ENCODE results near the gene ZC3H15. TPM values are rescaled to one million over a fixed set of nuclear protein-coding genes. Genes with fewer than 3 reads are reported as not detected.

The ZC3H15 gene
- total and polyA plus RNA-seq, 2 of the 8 experiments (the other 6 are each of a cell fraction or from before 2014, with no cell fraction given) = 32.0 to 80.8 TPM

DNA sequence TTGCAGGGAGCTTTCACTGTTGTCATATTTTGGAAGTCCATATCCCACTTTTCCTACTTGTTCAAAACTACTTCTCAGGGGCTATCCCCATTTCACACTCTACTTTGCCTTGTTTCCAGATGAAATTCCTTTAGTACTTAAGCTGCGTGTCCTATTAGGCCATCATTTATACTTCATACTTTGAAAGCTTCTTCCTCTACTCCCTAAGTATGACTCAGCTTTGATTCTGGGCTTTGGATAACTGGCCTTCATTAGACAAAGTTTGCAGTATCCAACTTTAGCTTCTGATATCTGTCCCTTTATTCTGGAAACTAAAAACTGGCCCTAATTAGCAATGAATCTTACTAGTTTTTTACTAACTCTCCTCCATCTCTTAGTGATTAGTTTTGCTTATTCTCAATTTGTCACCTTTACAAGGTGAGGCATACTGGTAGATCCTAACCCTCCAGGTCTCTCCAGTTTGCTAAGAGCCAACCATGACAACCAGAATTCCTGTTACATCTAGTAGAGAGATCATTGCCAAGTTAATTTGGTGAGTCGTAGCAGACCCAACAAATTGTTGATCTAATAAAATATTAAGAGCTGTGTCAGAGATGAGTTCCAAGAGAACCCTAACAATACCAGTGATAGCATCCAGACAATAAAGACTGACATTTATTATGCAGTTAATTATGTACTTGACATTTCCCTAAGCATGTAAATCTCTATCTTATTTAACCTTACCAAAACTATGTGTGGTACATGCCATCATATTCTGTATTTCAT is 72.6 kb downstream of the ZC3H15 start:
- POLR2A ChIA-PET (ENCODE audit: partially characterized antibody) = no interaction called here
- Histone ChIP-seq H4K8ac (ENCODE audit: extremely low read depth, insufficient read depth, low read length) (no peak overlapping the region), H3K56ac (replicated peaks; ENCODE audit: insufficient read length, low read depth, low read length) (no peak overlapping the region), H2BK15ac (ENCODE audit: low read length) (no peak overlapping the region), H2AFZ (ENCODE audit: low read length) (no peak overlapping the region), H3K18ac (ENCODE audit: extremely low read depth, low read length) (no peak overlapping the region), H3K4me1 (replicated peaks in 1 of 4; ENCODE audit: control insufficient read depth in 3 of 4, insufficient read depth in 4 of 4, low read length in 3 of 4) (no peaks in the 10 kb centered on the region), H3K27ac (ENCODE audit: low read depth, low read length) (no peak overlapping the region), H2BK12ac (ENCODE audit: low read depth, low read length) (no peak overlapping the region), H3K79me1 (ENCODE audit: low read depth, low read length) (no peaks in the 10 kb centered on the region), H4K20me1 (replicated peaks in 1 of 2; ENCODE audit: control insufficient read depth in 1 of 2, insufficient read depth in 2 of 2, low read length in 2 of 2) (no peaks in the 10 kb centered on the region), H3K36me3 (ENCODE audit: control insufficient read depth in 2 of 4, insufficient read depth in 4 of 4, low read length in 3 of 4) (no peaks in the 10 kb centered on the region; a peak in 1 of 8 replicates), H2BK120ac (replicated peaks; ENCODE audit: low read depth, low read length) (no peak overlapping the region), H4K5ac (ENCODE audit: insufficient read length, low read depth, low read length) (no peak overlapping the region), H4K91ac (replicated peaks; ENCODE audit: insufficient read length, low read length) (no peak overlapping the region), H3K9ac (replicated peaks in 1 of 4; ENCODE audit: extremely low read depth in 1 of 4, low read depth in 3 of 4, low read length in 3 of 4) (no peak overlapping the region), H2BK20ac (ENCODE audit: low read length) (no peak overlapping the region), H3K79me2 (ENCODE audit: control insufficient read depth in 1 of 2, insufficient read depth in 2 of 2, low read length in 2 of 2) (no peaks in the 10 kb centered on the region), H3K14ac (ENCODE audit: insufficient read length) (no peak overlapping the region), H3K23ac (ENCODE audit: insufficient read length) (no peak overlapping the region), H3K4me2 (ENCODE audit: insufficient read depth in 1 of 2, low read depth in 2 of 2, low read length in 2 of 2) (no peak overlapping the region), H2BK5ac (ENCODE audit: low read depth, low read length) (no peak overlapping the region), H2AK5ac (ENCODE audit: low read depth, low read length) (no peak overlapping the region), H3K27me3 (replicated peaks in 1 of 4; ENCODE audit: control insufficient read depth in 3 of 4, extremely low read depth in 1 of 4, insufficient read depth in 3 of 4, low read length in 3 of 4) (no peaks in the 10 kb centered on the region), H3K4me3 (ENCODE audit: extremely low read depth in 1 of 4, insufficient read depth in 2 of 4, low read depth in 3 of 4, low read length in 4 of 4) (no peak overlapping the region), H3K23me2 (ENCODE audit: low read depth, low read length) (no peaks in the 10 kb centered on the region; the same call in 1 of the 2 replicates), H3K4ac (replicated peaks; ENCODE audit: insufficient read length, low read depth, low read length) (no peak overlapping the region), H3K9me3 (ENCODE audit: insufficient read depth in 2 of 2, low read depth in 1 of 2, low read length in 1 of 2) (no peaks in the 10 kb centered on the region)
- CTCF ChIA-PET (ENCODE audit: partially characterized antibody) = interaction anchor here (0.7 to 1.0 kb wide), 2 partner anchors 18 to 29 kb away, joined by 3 read pairs; no protein-coding TSS in a partner anchor
- FAIRE-seq = no peak
- no peak for DNase-seq (ENCODE audit: low read depth in 1 of 2, low spot score in 2 of 2)
- 87% methylated on average over 2 of the region's 2 CpGs; no CpG with 5 or more reads in 1 of the 2 experiments for WGBS, 2 experiments (ENCODE audit: extremely low coverage in 1 of 2, insufficient coverage in 1 of 2, insufficient read length in 1 of 2, insufficient replicate concordance in 2 of 2, low coverage in 1 of 2, low lambda C conversion rate in 2 of 2, missing lambda C conversion rate in 1 of 2)
- no peak for TF ChIP-seq POLR2AphosphoS5 (IDR thresholded peaks at IDR 0.05; ENCODE audit: low read depth, low read length)
- no peak for TF ChIP-seq GTF2F1 (IDR thresholded peaks at IDR 0.05; ENCODE audit: borderline replicate concordance, low read depth, low read length)
- TF ChIP-seq POLR2A (IDR thresholded peaks at IDR 0.05; ENCODE audit: control extremely low read depth in 1 of 2, low read depth in 2 of 2, low read length in 2 of 2) = no peak
- TF ChIP-seq EGR1 (IDR thresholded peaks at IDR 0.05; ENCODE audit: borderline replicate concordance, low read depth, low read length) = no peak
- no peak for TF ChIP-seq CBX5 (IDR thresholded peaks at IDR 0.05; ENCODE audit: low read depth, low read length)
- TF ChIP-seq SP1 (IDR thresholded peaks at IDR 0.05; ENCODE audit: low read depth, low read length) = no peak
- TF ChIP-seq, protein P1, sequence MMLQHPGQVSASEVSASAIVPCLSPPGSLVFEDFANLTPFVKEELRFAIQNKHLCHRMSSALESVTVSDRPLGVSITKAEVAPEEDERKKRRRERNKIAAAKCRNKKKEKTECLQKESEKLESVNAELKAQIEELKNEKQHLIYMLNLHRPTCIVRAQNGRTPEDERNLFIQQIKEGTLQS (IDR thresholded peaks at IDR 0.05; ENCODE audit: insufficient read depth, low read depth, low read length) = no peak
- TF ChIP-seq RXRA (IDR thresholded peaks at IDR 0.05; ENCODE audit: insufficient read depth, low read depth, low read length) = no peak
- TF ChIP-seq EP300 (IDR thresholded peaks at IDR 0.05; ENCODE audit: borderline replicate concordance in 1 of 2, low read depth in 2 of 2, low read length in 2 of 2) = no peak
- TF ChIP-seq, protein P2, sequence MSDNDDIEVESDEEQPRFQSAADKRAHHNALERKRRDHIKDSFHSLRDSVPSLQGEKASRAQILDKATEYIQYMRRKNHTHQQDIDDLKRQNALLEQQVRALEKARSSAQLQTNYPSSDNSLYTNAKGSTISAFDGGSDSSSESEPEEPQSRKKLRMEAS (IDR thresholded peaks at IDR 0.05) = no peak
- TF ChIP-seq TBP (IDR thresholded peaks at IDR 0.05; ENCODE audit: low read depth, low read length) = no peak
- no peak for TF ChIP-seq SRF (IDR thresholded peaks at IDR 0.05; ENCODE audit: low read depth, low read length)
- no peak for TF ChIP-seq JUND (IDR thresholded peaks at IDR 0.05; ENCODE audit: low read length)

Measured in H1 (cell line).